ENCODE data around the gene CYTH4.

The CYTH4 gene

DNA sequence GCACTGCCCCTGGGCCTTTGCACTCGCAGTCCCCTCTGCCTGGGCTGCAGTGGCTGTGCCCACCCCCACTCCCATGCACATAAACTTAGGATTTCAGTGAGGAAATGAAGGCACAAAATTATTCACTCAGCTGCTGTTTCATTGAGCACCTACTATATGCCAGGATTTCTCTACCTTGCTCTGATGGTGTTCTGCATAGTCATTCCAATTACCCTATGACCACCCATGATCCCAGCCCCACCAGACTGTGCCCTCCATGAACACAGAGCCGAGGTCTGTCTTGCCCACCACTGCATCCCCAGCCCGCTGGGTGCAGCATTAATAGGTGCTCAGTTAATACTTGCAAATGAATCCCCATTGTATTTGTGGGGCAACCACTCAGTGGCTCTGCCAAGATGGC is 10.9 kb downstream of the CYTH4 start:
- TF ChIP-seq ZNF274 (IDR thresholded peaks at IDR 0.05; ENCODE audit: low read depth, low read length): no peak
- no peak for TF ChIP-seq YY1 (IDR thresholded peaks at IDR 0.05; ENCODE audit: insufficient read depth, insufficient read length)
- TF ChIP-seq SUZ12 (IDR thresholded peaks at IDR 0.05; ENCODE audit: extremely low read depth, insufficient read depth, insufficient read length): no peak
- no peak overlapping the region for H3K9ac ChIP-seq (ENCODE audit: insufficient read length, low read depth)
- H3K9me3 ChIP-seq (ENCODE audit: insufficient read depth, low read length): peaks cover 7% of the 10 kb centered on the region; the same call in 1 of the 2 replicates
- H3K36me3 ChIP-seq (ENCODE audit: insufficient read depth, insufficient read length, low read length): no peaks in the 10 kb centered on the region
- H3K4me1 ChIP-seq (ENCODE audit: insufficient read depth, insufficient read length): peaks cover 10% of the 10 kb centered on the region
- H3K4me3 ChIP-seq (ENCODE audit: insufficient read length, low read depth): no peak overlapping the region
- peaks cover 3% of the 10 kb centered on the region for H3K27me3 ChIP-seq (ENCODE audit: insufficient read depth, insufficient read length)
- DNase-seq (ENCODE audit: low read depth, low spot score): no peak

DNA sequence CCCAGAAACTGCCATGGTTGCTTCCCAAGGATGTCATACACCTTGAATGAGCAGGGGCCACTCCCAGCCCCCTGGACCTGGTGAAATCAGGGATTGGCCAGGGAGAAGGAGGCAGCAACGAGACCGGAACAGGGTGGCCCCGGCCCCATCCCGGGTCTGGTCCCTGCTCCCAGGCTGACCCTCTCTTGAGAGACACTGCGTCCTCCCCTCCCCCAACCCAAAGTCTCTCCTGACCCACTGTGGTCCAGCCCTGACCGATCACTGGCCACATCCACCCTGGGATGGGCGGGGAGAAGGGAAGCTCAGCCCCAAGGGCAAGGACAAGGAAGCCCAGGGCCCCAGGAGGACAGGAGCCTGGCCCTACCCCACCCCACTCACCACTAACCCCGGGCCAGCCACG is 12.4 kb downstream of the CYTH4 start:
- TF ChIP-seq YY1 (IDR thresholded peaks at IDR 0.05; ENCODE audit: insufficient read depth, insufficient read length) (no peak), SUZ12 (IDR thresholded peaks at IDR 0.05; ENCODE audit: extremely low read depth, insufficient read depth, insufficient read length) (no peak)
- H3K9ac ChIP-seq (ENCODE audit: insufficient read length, low read depth): no peak overlapping the region

DNA sequence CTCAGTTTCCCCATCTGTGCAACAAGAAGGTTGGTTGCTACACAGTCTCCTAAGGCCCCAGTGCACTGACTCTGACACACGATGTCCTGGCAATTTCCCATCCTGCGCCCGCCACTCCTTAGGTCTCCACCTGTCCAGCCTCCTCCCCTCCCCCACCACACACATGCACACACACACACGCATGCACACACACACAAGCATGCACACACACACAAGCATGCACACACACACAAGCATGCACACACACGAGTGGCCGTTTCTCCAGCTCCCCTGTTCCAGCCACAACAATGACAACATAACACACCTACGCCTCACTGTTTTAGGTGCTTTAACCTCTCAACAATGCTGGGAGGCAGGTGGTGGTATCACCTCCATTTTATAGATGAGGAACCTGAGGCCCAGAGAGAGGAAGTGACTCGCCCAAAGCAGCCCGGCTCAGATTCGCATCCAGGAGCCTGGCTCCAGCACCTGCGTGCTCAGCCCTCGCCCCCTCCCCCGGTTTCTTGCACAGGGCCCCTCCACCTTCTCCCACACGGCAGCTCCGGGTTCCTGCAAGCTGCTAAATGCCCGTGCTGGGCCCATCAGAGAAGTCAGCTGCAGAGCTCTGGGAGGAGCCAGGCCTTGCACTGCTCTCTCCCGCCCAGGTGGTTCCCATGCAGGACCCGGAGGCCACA is 13.0 kb downstream of the CYTH4 start:
- Histone ChIP-seq H3K9me3 (ENCODE audit: insufficient read depth, low read length) (peaks cover 7% of the 10 kb centered on the region; the same call in 1 of the 2 replicates), H3K4me3 (ENCODE audit: insufficient read length, low read depth) (no peak overlapping the region), H3K9ac (ENCODE audit: insufficient read length, low read depth) (no peak overlapping the region), H3K36me3 (ENCODE audit: insufficient read depth, insufficient read length, low read length) (no peaks in the 10 kb centered on the region), H3K4me1 (ENCODE audit: insufficient read depth, insufficient read length) (peaks cover 14% of the 10 kb centered on the region), H3K27me3 (ENCODE audit: insufficient read depth, insufficient read length) (no peaks in the 10 kb centered on the region)
- DNase-seq (ENCODE audit: low read depth, low spot score): no peak
- TF ChIP-seq SUZ12 (IDR thresholded peaks at IDR 0.05; ENCODE audit: extremely low read depth, insufficient read depth, insufficient read length): no peak
- TF ChIP-seq ZNF274 (IDR thresholded peaks at IDR 0.05; ENCODE audit: low read depth, low read length): no peak
- TF ChIP-seq YY1 (IDR thresholded peaks at IDR 0.05; ENCODE audit: insufficient read depth, insufficient read length): no peak

More for the DNA sequence above, 12.4 kb downstream of the CYTH4 start:
- Histone ChIP-seq H3K9me3 (ENCODE audit: insufficient read depth, low read length) (peaks cover 7% of the 10 kb centered on the region; the same call in 1 of the 2 replicates), H3K4me3 (ENCODE audit: insufficient read length, low read depth) (no peak overlapping the region), H3K36me3 (ENCODE audit: insufficient read depth, insufficient read length, low read length) (no peaks in the 10 kb centered on the region), H3K4me1 (ENCODE audit: insufficient read depth, insufficient read length) (peaks cover 14% of the 10 kb centered on the region), H3K27me3 (ENCODE audit: insufficient read depth, insufficient read length) (no peaks in the 10 kb centered on the region)
- DNase-seq (ENCODE audit: low read depth, low spot score): no peak

DNA sequence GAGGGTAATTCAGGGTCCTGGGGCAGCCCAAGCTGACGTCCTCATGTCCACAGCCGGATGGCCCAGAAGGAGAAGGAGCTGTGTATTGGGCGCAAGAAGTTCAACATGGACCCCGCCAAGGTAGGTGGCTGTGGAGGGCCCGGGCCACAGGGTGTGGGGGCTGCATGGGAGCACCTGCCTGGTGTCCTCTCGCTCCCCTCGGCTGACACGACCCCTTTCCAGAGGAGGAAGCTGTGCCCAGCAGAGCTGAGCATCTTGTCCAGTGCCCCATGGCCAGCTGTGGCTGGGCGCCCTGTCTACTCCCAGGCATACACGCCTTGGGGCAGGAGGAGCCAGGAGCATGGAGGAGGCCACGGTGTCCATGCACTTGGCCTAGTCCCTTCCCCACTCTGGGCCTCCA is 13.6 kb downstream of the CYTH4 start:
- no peaks in the 10 kb centered on the region for H3K36me3 ChIP-seq (ENCODE audit: insufficient read depth, insufficient read length, low read length)
- TF ChIP-seq SUZ12 (IDR thresholded peaks at IDR 0.05; ENCODE audit: extremely low read depth, insufficient read depth, insufficient read length): no peak
- TF ChIP-seq YY1 (IDR thresholded peaks at IDR 0.05; ENCODE audit: insufficient read depth, insufficient read length): no peak
- TF ChIP-seq ZNF274 (IDR thresholded peaks at IDR 0.05; ENCODE audit: low read depth, low read length): no peak

DNA sequence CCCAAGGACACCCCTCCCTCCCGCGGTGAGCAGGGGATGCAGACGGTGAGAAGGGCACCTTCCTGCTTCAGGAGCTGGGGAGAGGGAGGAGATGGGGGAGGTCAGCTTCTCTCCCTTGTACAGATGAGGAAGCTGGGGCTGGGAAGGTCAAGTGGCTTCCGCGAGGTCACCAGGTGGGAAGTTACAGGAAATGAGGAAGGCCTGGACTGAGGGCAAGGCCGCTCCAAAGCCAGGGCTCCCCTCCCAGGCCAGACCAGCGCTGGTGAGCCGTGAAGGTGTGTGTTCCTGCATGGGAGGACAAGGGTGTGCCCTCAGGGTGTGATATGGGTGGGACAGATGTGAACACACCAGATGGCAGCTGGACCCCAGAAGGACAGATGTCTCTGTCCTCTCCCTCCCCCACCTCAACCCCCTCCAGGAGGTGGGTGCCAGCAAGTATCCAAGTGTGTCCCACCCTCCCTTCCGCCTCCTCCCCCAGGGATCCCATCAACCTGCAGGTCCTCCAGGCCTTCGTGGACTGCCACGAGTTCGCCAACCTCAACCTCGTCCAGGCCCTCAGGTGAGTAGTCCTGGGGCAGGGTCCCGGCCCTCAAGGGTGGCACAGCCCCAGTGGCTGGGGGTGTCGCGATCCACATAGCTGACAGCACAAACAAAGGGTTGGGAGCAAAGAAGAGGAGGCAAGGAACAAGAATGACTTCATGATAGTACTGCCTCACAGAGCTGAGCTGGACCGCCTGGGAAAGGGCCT is 16.6 kb downstream of the CYTH4 start:
- Histone ChIP-seq H3K4me1 (ENCODE audit: insufficient read depth, insufficient read length) (peaks cover 16% of the 10 kb centered on the region), H3K36me3 (ENCODE audit: insufficient read depth, insufficient read length, low read length) (no peaks in the 10 kb centered on the region), H3K4me3 (ENCODE audit: insufficient read length, low read depth) (no peak overlapping the region), H3K9ac (ENCODE audit: insufficient read length, low read depth) (no peak overlapping the region), H3K27me3 (ENCODE audit: insufficient read depth, insufficient read length) (no peaks in the 10 kb centered on the region), H3K9me3 (ENCODE audit: insufficient read depth, low read length) (no peaks in the 10 kb centered on the region)
- no peak for TF ChIP-seq ZNF274 (IDR thresholded peaks at IDR 0.05; ENCODE audit: low read depth, low read length)
- no peak for TF ChIP-seq YY1 (IDR thresholded peaks at IDR 0.05; ENCODE audit: insufficient read depth, insufficient read length)
- TF ChIP-seq SUZ12 (IDR thresholded peaks at IDR 0.05; ENCODE audit: extremely low read depth, insufficient read depth, insufficient read length): no peak
- no peak for DNase-seq (ENCODE audit: low read depth, low spot score)

More for the DNA sequence above, 13.6 kb downstream of the CYTH4 start:
- DNase-seq (ENCODE audit: low read depth, low spot score): no peak
- Histone ChIP-seq H3K9me3 (ENCODE audit: insufficient read depth, low read length) (peaks cover 7% of the 10 kb centered on the region; the same call in 1 of the 2 replicates), H3K4me1 (ENCODE audit: insufficient read depth, insufficient read length) (peaks cover 14% of the 10 kb centered on the region), H3K9ac (ENCODE audit: insufficient read length, low read depth) (no peak overlapping the region), H3K27me3 (ENCODE audit: insufficient read depth, insufficient read length) (no peaks in the 10 kb centered on the region), H3K4me3 (ENCODE audit: insufficient read length, low read depth) (no peak overlapping the region)

DNA sequence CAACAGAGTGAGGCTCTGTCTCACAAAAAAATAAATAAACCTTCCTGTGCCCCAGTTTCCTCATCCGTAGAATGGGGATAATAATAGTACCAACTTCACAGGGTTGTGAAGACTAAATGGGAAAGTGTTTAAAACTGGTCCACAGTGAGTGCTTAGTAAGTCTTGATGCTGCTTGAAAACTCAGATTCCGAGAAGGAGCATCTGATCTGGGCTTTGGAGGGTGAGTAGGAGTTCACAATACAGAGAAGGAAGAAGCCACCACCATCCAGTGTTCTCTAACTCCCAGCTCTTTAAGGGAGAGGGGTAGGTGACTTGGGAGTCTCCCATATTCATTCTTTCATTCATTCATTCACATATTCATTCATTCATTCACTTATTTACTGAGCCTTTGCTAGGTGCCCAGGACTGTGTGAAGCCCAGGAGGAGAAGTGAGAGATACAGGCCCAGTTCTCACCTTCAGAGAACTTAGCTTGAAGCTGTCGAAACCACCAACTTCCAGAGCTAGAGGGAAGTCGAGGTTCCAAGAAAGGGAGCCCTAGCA is 17.7 kb downstream of the CYTH4 start:
- Histone ChIP-seq H3K4me1 (ENCODE audit: insufficient read depth, insufficient read length) (peaks cover 16% of the 10 kb centered on the region), H3K36me3 (ENCODE audit: insufficient read depth, insufficient read length, low read length) (no peaks in the 10 kb centered on the region), H3K9ac (ENCODE audit: insufficient read length, low read depth) (no peak overlapping the region), H3K27me3 (ENCODE audit: insufficient read depth, insufficient read length) (no peaks in the 10 kb centered on the region), H3K9me3 (ENCODE audit: insufficient read depth, low read length) (no peaks in the 10 kb centered on the region), H3K4me3 (ENCODE audit: insufficient read length, low read depth) (no peak overlapping the region)
- no peak for DNase-seq (ENCODE audit: low read depth, low spot score)
- TF ChIP-seq ZNF274 (IDR thresholded peaks at IDR 0.05; ENCODE audit: low read depth, low read length) (no peak), YY1 (IDR thresholded peaks at IDR 0.05; ENCODE audit: insufficient read depth, insufficient read length) (no peak), SUZ12 (IDR thresholded peaks at IDR 0.05; ENCODE audit: extremely low read depth, insufficient read depth, insufficient read length) (no peak)

DNA sequence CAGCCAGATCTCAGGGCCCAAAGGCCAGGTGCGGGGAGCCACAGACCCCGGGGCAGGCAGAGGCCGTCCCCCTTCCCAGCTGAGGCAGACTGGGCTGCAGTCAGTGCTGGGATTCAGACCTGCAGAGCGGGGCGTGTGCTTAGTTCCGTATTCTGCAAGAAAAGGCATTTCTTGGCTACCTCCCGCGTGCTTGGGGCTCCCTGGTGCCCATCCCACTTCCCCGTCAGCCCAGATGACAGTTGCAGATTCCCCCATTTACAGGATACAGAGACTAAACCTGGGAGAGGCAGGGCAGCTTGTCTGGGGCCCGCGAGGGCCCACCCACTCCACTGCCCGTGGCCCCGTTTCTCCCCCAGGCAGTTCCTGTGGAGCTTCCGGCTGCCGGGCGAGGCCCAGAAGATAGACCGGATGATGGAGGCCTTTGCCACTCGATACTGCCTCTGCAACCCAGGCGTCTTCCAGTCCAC is 18.3 kb downstream of the CYTH4 start:
- H3K9me3 ChIP-seq (ENCODE audit: insufficient read depth, low read length): no peaks in the 10 kb centered on the region
- DNase-seq (ENCODE audit: low read depth, low spot score): no peak
- no peaks in the 10 kb centered on the region for H3K27me3 ChIP-seq (ENCODE audit: insufficient read depth, insufficient read length)
- no peaks in the 10 kb centered on the region for H3K36me3 ChIP-seq (ENCODE audit: insufficient read depth, insufficient read length, low read length)
- TF ChIP-seq YY1 (IDR thresholded peaks at IDR 0.05; ENCODE audit: insufficient read depth, insufficient read length) (no peak), SUZ12 (IDR thresholded peaks at IDR 0.05; ENCODE audit: extremely low read depth, insufficient read depth, insufficient read length) (no peak), ZNF274 (IDR thresholded peaks at IDR 0.05; ENCODE audit: low read depth, low read length) (no peak)
- no peak overlapping the region for H3K4me3 ChIP-seq (ENCODE audit: insufficient read length, low read depth)
- peaks cover 19% of the 10 kb centered on the region for H3K4me1 ChIP-seq (ENCODE audit: insufficient read depth, insufficient read length)
- no peak overlapping the region for H3K9ac ChIP-seq (ENCODE audit: insufficient read length, low read depth)
